LHCN-M2 (cell line): Measurements from ENCODE around the gene SCNN1G. TPM values are rescaled to one million over a fixed set of nuclear protein-coding genes. Genes with fewer than 3 reads are reported as not detected.
A peak's percentile ranks its signal among the peaks of the same experiment; 100 is the strongest.

Experiments used
- DNase-seq: peaks from one replicate; pipeline ENCODE4 v3.0.0-alpha.2; 2012; ENCODE audit warnings: low read depth
- total RNA-seq: library from RNA; depleted of rRNA; stranded (reverse); fragments of >200 nt; gene quantifications from 2 replicates; pipeline ENCODE4 v1.2.3, GENCODE V29; 2014

SCNN1G gene
- total RNA-seq, 1 experiment from 2014 or later: not detected

- DNase-seq: no peak
Measured at GRCh38 chr16:23196539-23196938, 14.0 kb downstream of the SCNN1G start.

GRCh38 chr16:23202166-23202565, 19.6 kb downstream of the SCNN1G start:
- no peak for DNase-seq

GRCh38 chr16:23206986-23207385, 24.4 kb downstream of the SCNN1G start:
- DNase-seq: no peak

- no peak for DNase-seq
Measured at GRCh38 chr16:23207485-23207884, 24.9 kb downstream of the SCNN1G start.

GRCh38 chr16:23209606-23210005, 27.1 kb downstream of the SCNN1G start:
- DNase-seq: no peak

- DNase-seq: no peak
Measured at GRCh38 chr16:23213831-23214230, 31.3 kb downstream of the SCNN1G start.

- no peak for DNase-seq
Measured at GRCh38 chr16:23214796-23215195, 32.3 kb downstream of the SCNN1G start.

GRCh38 chr16:23215435-23215834, 32.9 kb downstream of the SCNN1G start:
- no peak for DNase-seq

GRCh38 chr16:23216658-23217246, 34.2 kb downstream of the SCNN1G start:
- DNase-seq: peak; percentile 1

GRCh38 chr16:23217646-23218045, 35.1 kb downstream of the SCNN1G start:
- DNase-seq: no peak

- no peak for DNase-seq
Measured at GRCh38 chr16:23222929-23223328, 40.4 kb downstream of the SCNN1G start.

GRCh38 chr16:23223368-23223767, 40.8 kb downstream of the SCNN1G start:
- no peak for DNase-seq

- no peak for DNase-seq
Measured at GRCh38 chr16:23225109-23225508, 42.6 kb downstream of the SCNN1G start.

- DNase-seq: no peak
Measured at GRCh38 chr16:23225634-23226033, 43.1 kb downstream of the SCNN1G start.

- peak; percentile 3 for DNase-seq
Measured at GRCh38 chr16:23227529-23227928, 45.0 kb downstream of the SCNN1G start.

- DNase-seq: no peak
Measured at GRCh38 chr16:23229714-23230113, 47.2 kb downstream of the SCNN1G start.

- no peak for DNase-seq
Measured at GRCh38 chr16:23232806-23233205, 50.3 kb downstream of the SCNN1G start.

- no peak for DNase-seq
Measured at GRCh38 chr16:23235176-23235575, 52.6 kb downstream of the SCNN1G start.

GRCh38 chr16:23236983-23237382, 54.4 kb downstream of the SCNN1G start:
- no peak for DNase-seq

GRCh38 chr16:23240994-23241393, 58.4 kb downstream of the SCNN1G start:
- no peak for DNase-seq

- no peak for DNase-seq
Measured at GRCh38 chr16:23244122-23244521, 61.6 kb downstream of the SCNN1G start.

- DNase-seq: no peak
Measured at GRCh38 chr16:23245268-23245667, 62.7 kb downstream of the SCNN1G start.

GRCh38 chr16:23248261-23249194, 66.0 kb downstream of the SCNN1G start:
- no peak for DNase-seq
